Esophagus muscularis mucosa (tissue), 4 donors: ENCODE data around the gene SETBP1. TPM values are rescaled to one million over a fixed set of nuclear protein-coding genes. Genes with fewer than 3 reads are reported as not detected.

Experiments
- DNase-seq: peaks from one replicate; pipeline ENCODE4 v3.0.0-alpha.2; 2017; ENCODE audit errors: extremely low spot score
- H3K27ac ChIP-seq, 4 donors: fragments of 200-600 bp; sonication (generic); replicated peaks in 1 of 4; 1 replicate in 3 of 4; 2 replicates in 1 of 4; pipeline ENCODE4 v1.5.1; 2016 to 2019; ENCODE audit warnings: mild to moderate bottlenecking in 1 of 4
- H3K27me3 ChIP-seq, 4 donors: fragments of 200-600 bp; sonication (generic); one replicate each; pipeline versions ENCODE4 v1.5.1 to v1.6.0; 2016 to 2019
- H3K36me3 ChIP-seq, 4 donors: fragments of 200-600 bp; sonication (generic); one replicate each; pipeline ENCODE4 v1.5.1; 2016 to 2019
- H3K4me1 ChIP-seq, 4 donors: fragments of 200-600 bp; sonication (generic); one replicate each; pipeline ENCODE4 v1.5.1; 2016 to 2019
- H3K4me3 ChIP-seq, 4 donors: fragments of 200-600 bp; sonication (generic); 1 replicate in 2 of 4; 2 replicates in 2 of 4; pipeline ENCODE4 v1.5.1; 2016 to 2019; ENCODE audit warnings: mild to moderate bottlenecking in 4 of 4, moderate library complexity in 1 of 4
- H3K9me3 ChIP-seq, 4 donors: fragments of 200-600 bp; sonication (generic); 1 replicate in 3 of 4; 2 replicates in 1 of 4; pipeline ENCODE4 v1.5.1; 2016 to 2019
- EP300 ChIP-seq: sonication (generic); formaldehyde crosslinking; IDR thresholded peaks from one replicate; pipeline ENCODE4 v1.6.1; 2017; ENCODE audit warnings: antibody characterized with exemption
- POLR2A ChIP-seq: fragments of 450-650 bp; IDR thresholded peaks from one replicate; pipeline ENCODE4 v1.6.1; 2017; ENCODE audit warnings: antibody characterized with exemption, moderate library complexity, mild to moderate bottlenecking, low read depth
- POLR2AphosphoS5 ChIP-seq, 2 donors: sonication (generic); formaldehyde crosslinking; IDR thresholded peaks; one replicate each; pipeline ENCODE4 v1.6.1; 2017; ENCODE audit warnings: antibody characterized with exemption in 2 of 2
- WGBS: methylation state at CpG from one replicate; pipeline ENCODE4 v1.1.5; 2018; 5-methylcytosine and 5-hydroxymethylcytosine counted together
- intact Hi-C: fragments of 100-400 bp; cut with DNase I; formaldehyde crosslinking; loops from one replicate; pipeline ENCODE4 v1.15.1; 2023
- total RNA-seq, 4 donors: library from RNA; depleted of rRNA; stranded (reverse); fragments of >200 nt; gene quantifications; one replicate each; pipeline versions ENCODE4 v1.1.0 to v1.2.1, GENCODE V29; 2016
- TF ChIP-seq, protein P1 (sequence below), 3 experiments: fragments of 200-600 bp in 2 of 3; fragments of 450-650 bp in 1 of 3; sonication (generic) in 2 of 3; IDR thresholded peaks; one replicate each; pipeline ENCODE4 v1.5.1; 2017 to 2019; ENCODE audit warnings: antibody characterized with exemption in 3 of 3, mild to moderate bottlenecking in 2 of 3, moderate library complexity in 1 of 3

SETBP1 gene
- total RNA-seq, 4 donors from 2014 or later = 40.9 to 86.5 (median 65.1) TPM

DNA sequence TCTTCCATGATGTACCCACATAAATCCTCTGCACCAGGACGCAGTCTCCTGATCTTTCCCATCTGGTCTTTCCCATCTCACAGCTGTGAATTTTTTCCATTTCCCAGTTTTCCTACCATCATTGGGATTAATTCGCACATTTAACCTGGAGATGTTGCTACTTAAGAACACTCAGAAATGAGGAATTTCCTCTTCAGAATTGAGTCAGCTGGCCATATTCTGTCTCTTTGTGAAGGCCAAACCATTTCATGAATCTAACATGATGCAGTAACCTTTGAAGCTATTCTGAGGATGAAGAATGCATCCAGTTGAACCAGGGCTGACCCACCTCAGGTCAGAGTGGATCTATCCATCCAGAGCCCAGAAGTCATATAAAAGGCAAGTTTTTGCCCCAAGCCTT is 326.8 kb downstream of the SETBP1 start:
- peaks cover 0 to 25% (median 15%) of the 10 kb centered on the region in 4 donors for H3K4me1 ChIP-seq
- no peaks in the 10 kb centered on the region for H3K9me3 ChIP-seq
- no peak for DNase-seq
- 93% methylated on average over 2 of the region's 2 CpGs for WGBS
- H3K36me3 ChIP-seq = no peaks in the 10 kb centered on the region
- TF ChIP-seq, protein P1, sequence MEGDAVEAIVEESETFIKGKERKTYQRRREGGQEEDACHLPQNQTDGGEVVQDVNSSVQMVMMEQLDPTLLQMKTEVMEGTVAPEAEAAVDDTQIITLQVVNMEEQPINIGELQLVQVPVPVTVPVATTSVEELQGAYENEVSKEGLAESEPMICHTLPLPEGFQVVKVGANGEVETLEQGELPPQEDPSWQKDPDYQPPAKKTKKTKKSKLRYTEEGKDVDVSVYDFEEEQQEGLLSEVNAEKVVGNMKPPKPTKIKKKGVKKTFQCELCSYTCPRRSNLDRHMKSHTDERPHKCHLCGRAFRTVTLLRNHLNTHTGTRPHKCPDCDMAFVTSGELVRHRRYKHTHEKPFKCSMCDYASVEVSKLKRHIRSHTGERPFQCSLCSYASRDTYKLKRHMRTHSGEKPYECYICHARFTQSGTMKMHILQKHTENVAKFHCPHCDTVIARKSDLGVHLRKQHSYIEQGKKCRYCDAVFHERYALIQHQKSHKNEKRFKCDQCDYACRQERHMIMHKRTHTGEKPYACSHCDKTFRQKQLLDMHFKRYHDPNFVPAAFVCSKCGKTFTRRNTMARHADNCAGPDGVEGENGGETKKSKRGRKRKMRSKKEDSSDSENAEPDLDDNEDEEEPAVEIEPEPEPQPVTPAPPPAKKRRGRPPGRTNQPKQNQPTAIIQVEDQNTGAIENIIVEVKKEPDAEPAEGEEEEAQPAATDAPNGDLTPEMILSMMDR (IDR thresholded peaks at IDR 0.05) = no peak
- no peak for TF ChIP-seq POLR2A
- H3K27ac ChIP-seq = no peak overlapping the region
- H3K4me3 ChIP-seq = no peak overlapping the region
- intact Hi-C loops = no loop called here
- no peaks in the 10 kb centered on the region for H3K27me3 ChIP-seq

DNA sequence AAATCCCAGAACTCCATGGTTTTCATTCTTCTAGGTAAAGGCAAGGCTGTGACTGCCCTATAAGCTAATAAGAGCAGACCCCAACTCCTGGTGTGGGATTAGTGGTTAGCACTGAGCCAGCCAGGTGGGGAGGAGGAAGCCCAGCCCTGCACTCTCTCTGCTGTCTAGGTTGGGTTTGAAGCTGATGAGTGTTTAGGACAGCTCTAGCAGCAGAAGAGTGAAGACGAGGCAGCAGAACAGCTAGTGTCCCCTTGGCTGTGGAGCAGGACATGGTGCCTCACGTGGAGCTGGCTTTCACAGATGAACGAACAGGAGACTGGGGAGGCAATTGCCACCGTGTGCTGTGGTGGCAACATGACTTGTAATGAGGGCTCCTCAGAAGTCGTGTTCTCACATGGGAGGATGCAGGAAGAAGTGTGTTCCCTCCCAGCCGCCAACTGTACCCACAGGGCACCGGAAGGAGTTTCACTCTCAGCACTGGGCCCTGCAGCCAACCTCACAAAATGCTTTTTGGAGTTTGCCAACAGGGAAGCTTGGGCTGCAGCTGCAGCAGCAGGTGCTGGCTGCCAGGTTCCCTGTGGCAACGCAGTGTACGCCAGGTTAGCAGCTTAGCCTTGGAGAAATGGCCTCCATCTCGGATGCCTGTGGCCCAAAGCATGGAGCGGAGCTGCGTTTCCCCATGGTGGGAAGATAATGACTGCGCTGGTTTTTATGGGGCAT is 328.2 kb downstream of the SETBP1 start:
- DNase-seq = no peak

DNA sequence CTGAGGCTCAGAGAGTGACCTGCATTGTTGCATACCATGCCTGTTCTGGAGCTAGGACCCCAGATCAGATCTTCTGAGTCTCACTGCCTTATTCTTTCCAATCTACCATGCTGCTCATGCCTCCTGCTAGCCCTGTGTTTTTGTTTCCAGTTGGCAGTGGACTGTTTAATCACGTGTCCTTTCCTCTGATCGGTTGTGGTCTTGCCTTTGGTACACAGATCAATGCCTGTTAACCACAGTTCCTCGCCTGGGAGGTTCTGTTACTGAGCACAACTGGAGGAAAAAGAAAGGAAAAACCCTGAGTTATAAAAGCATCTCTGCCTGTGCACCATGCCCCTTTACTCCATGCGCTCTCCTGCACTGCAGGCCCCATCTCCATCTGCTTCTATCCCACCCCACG is 329.1 kb downstream of the SETBP1 start:
- Histone ChIP-seq H3K36me3 (no peaks in the 10 kb centered on the region), H3K27me3 (no peaks in the 10 kb centered on the region), H3K4me1 (peaks cover 11 to 36% (median 23%) of the 10 kb centered on the region in 4 donors), H3K4me3 (no peak overlapping the region), H3K27ac (no peak overlapping the region), H3K9me3 (no peaks in the 10 kb centered on the region)
- intact Hi-C loops = loop anchor here (5.0 kb wide), 1 partner anchor 327 kb away; the partner anchor contains the start of gene SETBP1
- no peak for TF ChIP-seq POLR2AphosphoS5 (IDR thresholded peaks at IDR 0.05)
- no peak for TF ChIP-seq EP300
- TF ChIP-seq, protein P1 (IDR thresholded peaks at IDR 0.05) = no peak
- TF ChIP-seq POLR2A = no peak
- DNase-seq = no peak
- 98% methylated on average over 5 of the region's 5 CpGs for WGBS

More for the DNA sequence above, 328.2 kb downstream of the SETBP1 start:
- intact Hi-C loops = no loop called here
- no peak for TF ChIP-seq EP300
- TF ChIP-seq POLR2AphosphoS5 (IDR thresholded peaks at IDR 0.05) = no peak
- TF ChIP-seq, protein P1 (IDR thresholded peaks at IDR 0.05) = no peak
- TF ChIP-seq POLR2A = no peak
- Histone ChIP-seq H3K27ac (no peak overlapping the region), H3K27me3 (no peaks in the 10 kb centered on the region), H3K9me3 (no peaks in the 10 kb centered on the region), H3K36me3 (no peaks in the 10 kb centered on the region), H3K4me1 (peaks cover 4 to 32% (median 20%) of the 10 kb centered on the region in 4 donors), H3K4me3 (no peak overlapping the region)
- WGBS = 90% methylated on average over 11 of the region's 13 CpGs

DNA sequence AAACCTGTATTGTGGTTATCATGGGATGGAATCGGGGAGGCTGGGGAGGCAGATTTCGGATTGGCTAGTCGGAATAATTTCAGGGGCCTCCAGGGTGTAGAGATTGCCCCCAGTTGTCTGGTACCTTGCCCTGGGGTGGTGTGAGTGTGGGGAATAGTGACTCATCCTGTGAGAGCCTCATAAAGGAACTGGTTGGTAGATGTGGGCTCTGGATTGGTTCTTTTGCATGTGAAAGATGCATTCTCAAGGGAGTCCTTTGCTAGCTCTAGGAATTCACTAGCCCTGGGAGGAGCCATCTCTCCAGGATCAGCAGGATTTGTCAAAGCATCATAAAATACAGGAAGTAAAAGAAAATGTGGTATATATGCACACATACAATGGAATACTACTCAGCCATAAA is 331.6 kb downstream of the SETBP1 start:
- WGBS = 89% methylated on average over 3 of the region's 3 CpGs
- intact Hi-C loops = loop anchor here (5.0 kb wide), 1 partner anchor 330 kb away; the partner anchor contains the start of gene SETBP1

More for the DNA sequence above, 331.6 kb downstream of the SETBP1 start:
- Histone ChIP-seq H3K9me3 (no peaks in the 10 kb centered on the region), H3K4me3 (no peak overlapping the region), H3K4me1 (peaks cover 24 to 54% (median 44%) of the 10 kb centered on the region in 4 donors), H3K36me3 (no peaks in the 10 kb centered on the region), H3K27me3 (no peaks in the 10 kb centered on the region), H3K27ac (no peak overlapping the region)
- no peak for TF ChIP-seq POLR2A
- TF ChIP-seq POLR2AphosphoS5 (IDR thresholded peaks at IDR 0.05) = no peak
- TF ChIP-seq, protein P1 (IDR thresholded peaks at IDR 0.05) = no peak
- TF ChIP-seq EP300 = no peak
- DNase-seq = no peak
